HL-60 (cell line): Measurements from ENCODE around the gene HES7.

Experiments used
- DNase-seq, 2 experiments: peaks; one replicate each; pipeline ENCODE4 v3.0.0-alpha.2; 2010 to 2020; ENCODE audit warnings: low read depth in 1 of 2, low spot score in 1 of 2
- H3K27ac ChIP-seq: fragments of 250-450 bp; sonication (Bioruptor Pico); replicated peaks from 2 replicates; pipeline ENCODE4 v1.5.1; 2020; ENCODE audit warnings: mild to moderate bottlenecking, moderate library complexity
- H3K27me3 ChIP-seq: fragments of 250-450 bp; sonication (Bioruptor Pico); 2 replicates; pipeline ENCODE4 v1.5.1; 2021; ENCODE audit warnings: mild to moderate bottlenecking, moderate library complexity; ENCODE audit not compliant: insufficient read depth, poor library complexity, severe bottlenecking
- H3K4me3 ChIP-seq: replicated peaks from 2 replicates; pipeline ENCODE4 v1.5.1; 2011; ENCODE audit warnings: mild to moderate bottlenecking, control low read depth, low read length; ENCODE audit not compliant: insufficient read depth
- CTCF ChIP-seq: IDR thresholded peaks from one replicate; pipeline ENCODE4 v1.5.1; 2011; ENCODE audit warnings: low read length, control low read depth, inconsistent platforms; ENCODE audit not compliant: insufficient read depth
- GABPA ChIP-seq: IDR thresholded peaks from 2 replicates; pipeline ENCODE4 v1.6.1; 2012; ENCODE audit warnings: low read depth
- POLR2AphosphoS5 ChIP-seq: IDR thresholded peaks from 2 replicates; pipeline ENCODE4 v1.6.1; 2012; ENCODE audit warnings: low read depth
- REST ChIP-seq: IDR thresholded peaks from 2 replicates; pipeline ENCODE4 v1.6.1; 2012; ENCODE audit warnings: low read depth; ENCODE audit not compliant: insufficient replicate concordance
- SPI1 ChIP-seq: IDR thresholded peaks from 2 replicates; pipeline ENCODE4 v1.6.1; 2012; ENCODE audit warnings: low read depth, mild to moderate bottlenecking, borderline replicate concordance

Gene HES7

GRCh38 chr17:8121681-8122421 is 2.1 kb downstream of the HES7 start:
- H3K4me3 ChIP-seq: peak overlapping the region; percentile 55
- peaks cover 11% of the 10 kb centered on the region for H3K27me3 ChIP-seq
- TF ChIP-seq GABPA (no peak), SPI1 (no peak), CTCF (no peak), POLR2AphosphoS5 (no peak), REST (no peak)
- peak in 1 of 2 experiments; percentile 14 for DNase-seq
- no peak overlapping the region for H3K27ac ChIP-seq

GRCh38 chr17:8121407-8121680 is 2.6 kb downstream of the HES7 start:
- no peak for DNase-seq
- no peak for TF ChIP-seq CTCF
- no peak for TF ChIP-seq POLR2AphosphoS5
- TF ChIP-seq SPI1: no peak
- TF ChIP-seq GABPA: no peak
- TF ChIP-seq REST: no peak
- Histone ChIP-seq H3K27me3 (peaks cover 11% of the 10 kb centered on the region), H3K4me3 (peak overlapping the region; percentile 55), H3K27ac (no peak overlapping the region)

GRCh38 chr17:8120520-8121406 is 3.1 kb downstream of the HES7 start:
- Histone ChIP-seq H3K4me3 (peak overlapping the region; percentile 55), H3K27ac (peak overlapping the region; percentile 46), H3K27me3 (peaks cover 11% of the 10 kb centered on the region)
- TF ChIP-seq REST: no peak
- TF ChIP-seq POLR2AphosphoS5: no peak
- TF ChIP-seq SPI1: no peak
- no peak for TF ChIP-seq GABPA
- peak in 1 of 2 experiments; percentile 65 for DNase-seq
